ENCODE measurements around the gene MMRN2.

The MMRN2 gene

GRCh38 chr10:86922553-86922961 is 34.9 kb downstream of the MMRN2 start:
- no peaks in the 10 kb centered on the region for H3K27me3 Mint-ChIP-seq
- ATAC-seq (no peak), DNase-seq (no peak)
- peaks cover 3% of the 10 kb centered on the region for H3K36me3 Mint-ChIP-seq (ENCODE audit: low read depth)
- H3K4me3 Mint-ChIP-seq, result no peak overlapping the region
- H3K27ac Mint-ChIP-seq, result no peak overlapping the region
- no peaks in the 10 kb centered on the region for H3K9me3 Mint-ChIP-seq
- no peaks in the 10 kb centered on the region for H3K4me1 Mint-ChIP-seq

- Mint-ChIP-seq H3K27ac (no peak overlapping the region), H3K4me3 (no peak overlapping the region), H3K4me1 (no peaks in the 10 kb centered on the region), H3K27me3 (no peaks in the 10 kb centered on the region), H3K36me3 (ENCODE audit: low read depth) (peaks cover 3% of the 10 kb centered on the region), H3K9me3 (no peaks in the 10 kb centered on the region)
- ATAC-seq (no peak), DNase-seq (no peak)
Observed at GRCh38 chr10:86918022-86918471, 39.4 kb downstream of the MMRN2 start.

GRCh38 chr10:86914734-86915133 is 42.7 kb downstream of the MMRN2 start:
- ATAC-seq (no peak), DNase-seq (no peak)
- Mint-ChIP-seq H3K27me3 (no peaks in the 10 kb centered on the region), H3K27ac (no peak overlapping the region), H3K36me3 (ENCODE audit: low read depth) (peaks cover 3% of the 10 kb centered on the region), H3K4me1 (no peaks in the 10 kb centered on the region), H3K9me3 (no peaks in the 10 kb centered on the region), H3K4me3 (no peak overlapping the region)

GRCh38 chr10:86905429-86905828 is 52.0 kb downstream of the MMRN2 start:
- Mint-ChIP-seq H3K27me3 (no peaks in the 10 kb centered on the region), H3K9me3 (peaks cover 6% of the 10 kb centered on the region), H3K4me1 (no peaks in the 10 kb centered on the region), H3K27ac (no peak overlapping the region), H3K4me3 (no peak overlapping the region), H3K36me3 (ENCODE audit: low read depth) (peaks cover 5% of the 10 kb centered on the region)
- ATAC-seq, result no peak
- DNase-seq, result no peak

GRCh38 chr10:86904600-86904999 is 52.8 kb downstream of the MMRN2 start:
- DNase-seq (no peak), ATAC-seq (no peak)
- H3K36me3 Mint-ChIP-seq (ENCODE audit: low read depth), result peaks cover 5% of the 10 kb centered on the region
- no peak overlapping the region for H3K4me3 Mint-ChIP-seq
- H3K9me3 Mint-ChIP-seq, result peaks cover 6% of the 10 kb centered on the region
- H3K27ac Mint-ChIP-seq, result no peak overlapping the region
- H3K27me3 Mint-ChIP-seq, result no peaks in the 10 kb centered on the region
- H3K4me1 Mint-ChIP-seq, result no peaks in the 10 kb centered on the region

GRCh38 chr10:86900955-86901354 is 56.5 kb downstream of the MMRN2 start:
- peaks cover 3% of the 10 kb centered on the region for H3K27me3 Mint-ChIP-seq
- no peak for ATAC-seq
- no peaks in the 10 kb centered on the region for H3K4me1 Mint-ChIP-seq
- H3K9me3 Mint-ChIP-seq, result no peaks in the 10 kb centered on the region
- H3K4me3 Mint-ChIP-seq, result no peak overlapping the region
- H3K36me3 Mint-ChIP-seq (ENCODE audit: low read depth), result no peaks in the 10 kb centered on the region
- no peak overlapping the region for H3K27ac Mint-ChIP-seq
- DNase-seq, result no peak

- no peak overlapping the region for H3K27ac Mint-ChIP-seq
- no peaks in the 10 kb centered on the region for H3K36me3 Mint-ChIP-seq (ENCODE audit: low read depth)
- no peak overlapping the region for H3K4me3 Mint-ChIP-seq
- DNase-seq, result peak; percentile 31
- H3K27me3 Mint-ChIP-seq, result peaks cover 3% of the 10 kb centered on the region
- no peak for ATAC-seq
- H3K9me3 Mint-ChIP-seq, result no peaks in the 10 kb centered on the region
- H3K4me1 Mint-ChIP-seq, result no peaks in the 10 kb centered on the region
Observed at GRCh38 chr10:86899670-86900276, 57.6 kb downstream of the MMRN2 start.

GRCh38 chr10:86899132-86899531 is 58.3 kb downstream of the MMRN2 start:
- peaks cover 3% of the 10 kb centered on the region for H3K27me3 Mint-ChIP-seq
- no peaks in the 10 kb centered on the region for H3K4me1 Mint-ChIP-seq
- no peaks in the 10 kb centered on the region for H3K36me3 Mint-ChIP-seq (ENCODE audit: low read depth)
- H3K4me3 Mint-ChIP-seq, result no peak overlapping the region
- no peaks in the 10 kb centered on the region for H3K9me3 Mint-ChIP-seq
- ATAC-seq (no peak), DNase-seq (no peak)
- H3K27ac Mint-ChIP-seq, result no peak overlapping the region

GRCh38 chr10:86898511-86898910 is 58.9 kb downstream of the MMRN2 start:
- no peak for ATAC-seq
- no peak overlapping the region for H3K27ac Mint-ChIP-seq

GRCh38 chr10:86889997-86890396 is 67.4 kb downstream of the MMRN2 start:
- H3K4me1 Mint-ChIP-seq, result peaks cover 9% of the 10 kb centered on the region
- H3K4me3 Mint-ChIP-seq, result no peak overlapping the region
- peaks cover 2% of the 10 kb centered on the region for H3K36me3 Mint-ChIP-seq (ENCODE audit: low read depth)
- no peak overlapping the region for H3K27ac Mint-ChIP-seq
- ATAC-seq (no peak), DNase-seq (no peak)
- H3K9me3 Mint-ChIP-seq, result no peaks in the 10 kb centered on the region
- H3K27me3 Mint-ChIP-seq, result no peaks in the 10 kb centered on the region

More at GRCh38 chr10:86898511-86898910, 58.9 kb downstream of the MMRN2 start:
- Mint-ChIP-seq H3K9me3 (no peaks in the 10 kb centered on the region), H3K27me3 (peaks cover 3% of the 10 kb centered on the region), H3K4me3 (no peak overlapping the region), H3K36me3 (ENCODE audit: low read depth) (no peaks in the 10 kb centered on the region), H3K4me1 (no peaks in the 10 kb centered on the region)
- no peak for DNase-seq

- Mint-ChIP-seq H3K9me3 (no peaks in the 10 kb centered on the region), H3K27me3 (no peaks in the 10 kb centered on the region), H3K4me1 (peaks cover 9% of the 10 kb centered on the region), H3K4me3 (no peak overlapping the region), H3K27ac (peak overlapping the region; percentile 22), H3K36me3 (ENCODE audit: low read depth) (peaks cover 2% of the 10 kb centered on the region)
- ATAC-seq (peak; percentile 78), DNase-seq (no peak)
Observed at GRCh38 chr10:86888585-86889381, 68.6 kb downstream of the MMRN2 start.
